K562 (cell line): Measurements from ENCODE around the gene EXT2. TPM values are rescaled to one million over a fixed set of nuclear protein-coding genes. Genes with fewer than 3 reads are reported as not detected.

Source experiments
- ADNP ChIP-seq: fragments of 200-800 bp; sonication (Bioruptor generic); IDR thresholded peaks from 2 replicates; pipeline ENCODE4 v1.6.1; 2016; ENCODE audit warnings: missing genetic modification characterization, missing compliant biosample characterization
- ATF6 ChIP-seq: sonication (generic); formaldehyde crosslinking; IDR thresholded peaks from 2 replicates; pipeline ENCODE4 v1.4.0; 2020; ENCODE audit warnings: mild to moderate bottlenecking, missing genetic modification reagents
- CBFA2T2 ChIP-seq: fragments of 450-650 bp; conservative IDR thresholded peaks from 2 replicates; pipeline ENCODE4 v1.6.1; 2017; ENCODE audit warnings: mild to moderate bottlenecking
- CTBP1 ChIP-seq: fragments of 450-650 bp; IDR thresholded peaks from 2 replicates; pipeline ENCODE4 v1.6.1; 2016; ENCODE audit warnings: borderline replicate concordance
- E2F8 ChIP-seq: fragments of 450-650 bp; IDR thresholded peaks from 2 replicates; pipeline ENCODE4 v1.7.1; 2018; ENCODE audit warnings: mild to moderate bottlenecking, low read depth; ENCODE audit not compliant: partially characterized antibody
- HBP1 ChIP-seq: fragments of 450-650 bp; formaldehyde crosslinking; IDR thresholded peaks from 2 replicates; pipeline ENCODE4 v1.4.0; 2022; ENCODE audit warnings: missing genetic modification characterization
- HMG20A ChIP-seq: fragments of 450-650 bp; formaldehyde crosslinking; conservative IDR thresholded peaks from 2 replicates; pipeline ENCODE4 v1.4.0; 2020; ENCODE audit warnings: mild to moderate bottlenecking, mixed read lengths
- HNRNPL ChIP-seq: fragments of 200-400 bp; formaldehyde crosslinking; IDR thresholded peaks from 2 replicates; pipeline ENCODE4 v1.6.1; 2017; ENCODE audit warnings: low read depth, mild to moderate bottlenecking, low read length
- KDM5B ChIP-seq: fragments of 200-600 bp; sonication (generic); IDR thresholded peaks from 2 replicates; pipeline ENCODE4 v1.6.1; 2012; ENCODE audit warnings: low read depth, mild to moderate bottlenecking, moderate library complexity, low read length, control low read depth, inconsistent platforms; ENCODE audit not compliant: insufficient replicate concordance
- MYBL2 ChIP-seq, 2 experiments: fragments of 450-650 bp in 1 of 2; sonication (generic) in 1 of 2; formaldehyde crosslinking in 1 of 2; IDR thresholded peaks; 2 replicates each; pipeline versions ENCODE4 v1.6.1 to v1.8.1; 2017 to 2022; ENCODE audit warnings: borderline replicate concordance in 1 of 2, inconsistent platforms in 1 of 2, low read depth in 1 of 2, mild to moderate bottlenecking in 1 of 2, missing genetic modification reagents in 1 of 2, moderate library complexity in 1 of 2
- NUFIP1 ChIP-seq: fragments of 450-650 bp; IDR thresholded peaks from 2 replicates; pipeline ENCODE4 v1.6.1; 2018; ENCODE audit not compliant: partially characterized antibody
- USF2 ChIP-seq: sonication (generic); formaldehyde crosslinking; IDR thresholded peaks from 2 replicates; pipeline ENCODE4 v1.5.0; 2020; ENCODE audit warnings: missing genetic modification reagents
- ZNF23 ChIP-seq: fragments of 250-450 bp; sonication (Bioruptor Pico); IDR thresholded peaks from 2 replicates; pipeline ENCODE4 v1.4.0; 2020; ENCODE audit warnings: mild to moderate bottlenecking
- polyA plus RNA-seq, 8 experiments: library from polyadenylated mRNA; depleted of rRNA in 4 of 8; stranded (reverse) in 5 of 8; unstranded in 3 of 8; fragments of >200 nt; fragmentation: Nextera tagmentation in 2 of 8; fragmentation: Illumina TruSeq in 1 of 8; extraction: Ambion mirVana in 2 of 8; extraction: Trizol in 1 of 8; gene quantifications; 2 replicates each; pipeline versions ENCODE4 v1.2.1 to v1.2.3, GENCODE V29; 2011 to 2014; ENCODE audit warnings: inconsistent platforms in 1 of 8, missing spikeins in 1 of 8
- total RNA-seq, 7 experiments: library from RNA; depleted of rRNA in 6 of 7; stranded (reverse); fragments of >200 nt in 6 of 7; fragmentation: Illumina TruSeq in 2 of 7; extraction: Trizol in 2 of 7; gene quantifications; 2 replicates each; pipeline versions ENCODE4 v1.2.1 to v1.2.3, GENCODE V29; 2011 to 2021; ENCODE audit warnings: low replicate concordance in 1 of 7

Gene EXT2
- total and polyA plus RNA-seq, 9 of the 15 experiments (the other 6 are each of a cell fraction or from before 2014, with no cell fraction given): 7.5 to 52.1 (median 38.1) TPM

- TF ChIP-seq MYBL2 (IDR thresholded peaks at IDR 0.05; ENCODE audit: low read depth) (no peak), MYBL2 (CRISPR knock-in tag; IDR thresholded peaks at IDR 0.05; ENCODE audit: borderline replicate concordance) (no peak), ADNP (tag) (no peak), CTBP1 (peak; percentile 91), NUFIP1 (no peak), USF2 (CRISPR knock-in tag) (no peak), ZNF23 (CRISPR knock-in tag) (no peak), CBFA2T2 (peak; percentile 95), E2F8 (peak; percentile 53), ATF6 (CRISPR knock-in tag) (no peak), HBP1 (peak; percentile 93), HNRNPL (no peak), HMG20A (no peak), KDM5B (no peak)
Observed at GRCh38 chr11:44269369-44270351, 174.2 kb downstream of the EXT2 start (continued).
